ENCODE data around the gene IRS1. TPM values are rescaled to one million over a fixed set of nuclear protein-coding genes. Genes with fewer than 3 reads are reported as not detected.

Gene IRS1
- total RNA-seq, 1 experiment from 2014 or later, result 15.0 TPM

GRCh38 chr2:226761195-226761583 is 38.4 kb downstream of the IRS1 start:
- Histone ChIP-seq H2BK12ac (ENCODE audit: insufficient read length, low read depth, low read length) (no peak overlapping the region), H2BK15ac (ENCODE audit: low read depth, low read length) (no peak overlapping the region), H2BK120ac (ENCODE audit: low read depth, low read length, poor library complexity, severe bottlenecking) (no peak overlapping the region), H2AFZ (ENCODE audit: low read length) (no peak overlapping the region), H4K20me1 (ENCODE audit: control insufficient read depth, insufficient read depth, insufficient read length) (no peaks in the 10 kb centered on the region), H3K4me1 (ENCODE audit: insufficient read depth, low read length) (peaks cover 2% of the 10 kb centered on the region), H3K14ac (ENCODE audit: insufficient read depth, low read length) (no peak overlapping the region), H3K9me3 (ENCODE audit: control insufficient read depth, low read depth, low read length) (no peaks in the 10 kb centered on the region), H3K18ac (ENCODE audit: insufficient read length, low read depth, low read length) (no peak overlapping the region), H2BK5ac (ENCODE audit: insufficient read length, low read length) (no peak overlapping the region), H4K91ac (ENCODE audit: insufficient read length, low read depth, low read length) (no peak overlapping the region), H3T11ph (ENCODE audit: low read length) (no peak overlapping the region), H4K8ac (replicated peaks; ENCODE audit: insufficient read length, low read depth, low read length) (no peak overlapping the region), H3K23me2 (ENCODE audit: insufficient read length, low read depth, low read length, poor library complexity, severe bottlenecking) (no peaks in the 10 kb centered on the region), H3K23ac (ENCODE audit: insufficient read length, low read depth, low read length) (no peak overlapping the region), H3K27ac (ENCODE audit: insufficient read length, low read depth, low read length) (no peak overlapping the region), H3K56ac (ENCODE audit: insufficient read length, low read depth, low read length) (no peak overlapping the region), H4K5ac (ENCODE audit: insufficient read length, low read depth, low read length) (no peak overlapping the region), H2BK20ac (ENCODE audit: low read depth, low read length, poor library complexity, severe bottlenecking) (no peak overlapping the region), H3K4ac (ENCODE audit: low read depth, low read length) (no peak overlapping the region), H3K79me2 (ENCODE audit: insufficient read depth, low read length) (no peaks in the 10 kb centered on the region), H3K9ac (ENCODE audit: extremely low read depth, insufficient read length, low read length) (no peak overlapping the region), H3K27me3 (ENCODE audit: insufficient read depth, low read length) (no peaks in the 10 kb centered on the region), H3K4me2 (ENCODE audit: insufficient read depth, insufficient read length, low read length) (no peak overlapping the region), H2AK5ac (ENCODE audit: insufficient read length, low read length) (no peak overlapping the region), H3K79me1 (ENCODE audit: insufficient read depth, low read depth, low read length, poor library complexity, severe bottlenecking) (no peaks in the 10 kb centered on the region)
- peaks cover 7 to 12% (median 8%) of the 10 kb centered on the region in 3 experiments; a peak in 6 of 7 replicates for H3K36me3 Mint-ChIP-seq (ENCODE audit: insufficient read depth in 1 of 3, low read depth in 3 of 3)
- no peak for DNase-seq
- no CpG with 5 or more reads among the region's 2 CpGs for WGBS (ENCODE audit: extremely low coverage, insufficient read length, low lambda C conversion rate)
- no peaks in the 10 kb centered on the region for H3K27me3 Mint-ChIP-seq (ENCODE audit: low read depth)
- peak overlapping the region in 1 of 3 experiments; percentile 59; a peak in 1 of 7 replicates for H3K27ac Mint-ChIP-seq
- H3K4me1 Mint-ChIP-seq, result peaks cover 8 to 10% of the 10 kb centered on the region in 2 experiments; a peak in 3 of 4 replicates
- no peak overlapping the region for H3K4me3 Mint-ChIP-seq
- TF ChIP-seq, protein P1, sequence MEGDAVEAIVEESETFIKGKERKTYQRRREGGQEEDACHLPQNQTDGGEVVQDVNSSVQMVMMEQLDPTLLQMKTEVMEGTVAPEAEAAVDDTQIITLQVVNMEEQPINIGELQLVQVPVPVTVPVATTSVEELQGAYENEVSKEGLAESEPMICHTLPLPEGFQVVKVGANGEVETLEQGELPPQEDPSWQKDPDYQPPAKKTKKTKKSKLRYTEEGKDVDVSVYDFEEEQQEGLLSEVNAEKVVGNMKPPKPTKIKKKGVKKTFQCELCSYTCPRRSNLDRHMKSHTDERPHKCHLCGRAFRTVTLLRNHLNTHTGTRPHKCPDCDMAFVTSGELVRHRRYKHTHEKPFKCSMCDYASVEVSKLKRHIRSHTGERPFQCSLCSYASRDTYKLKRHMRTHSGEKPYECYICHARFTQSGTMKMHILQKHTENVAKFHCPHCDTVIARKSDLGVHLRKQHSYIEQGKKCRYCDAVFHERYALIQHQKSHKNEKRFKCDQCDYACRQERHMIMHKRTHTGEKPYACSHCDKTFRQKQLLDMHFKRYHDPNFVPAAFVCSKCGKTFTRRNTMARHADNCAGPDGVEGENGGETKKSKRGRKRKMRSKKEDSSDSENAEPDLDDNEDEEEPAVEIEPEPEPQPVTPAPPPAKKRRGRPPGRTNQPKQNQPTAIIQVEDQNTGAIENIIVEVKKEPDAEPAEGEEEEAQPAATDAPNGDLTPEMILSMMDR (conservative IDR thresholded peaks at IDR 0.05), result peak; percentile 40; the same call in 2 of the 3 replicates
- H3K9me3 Mint-ChIP-seq, result no peaks in the 10 kb centered on the region

All from H9 (cell line).